TTC549 (cell line): Measurements from ENCODE around the gene PRKCSH.
"Not testable (repeated sequence)": the region's sequence is repeated elsewhere in the genome, so short reads cannot be mapped to it uniquely, and the experiment has no call there.

Experiments
- FAIRE-seq: peaks from 2 replicates; lab custom pipeline; 2012; peaks lifted over from hg19 to GRCh38; lab: Jason Lieb, UNC

PRKCSH gene

DNA sequence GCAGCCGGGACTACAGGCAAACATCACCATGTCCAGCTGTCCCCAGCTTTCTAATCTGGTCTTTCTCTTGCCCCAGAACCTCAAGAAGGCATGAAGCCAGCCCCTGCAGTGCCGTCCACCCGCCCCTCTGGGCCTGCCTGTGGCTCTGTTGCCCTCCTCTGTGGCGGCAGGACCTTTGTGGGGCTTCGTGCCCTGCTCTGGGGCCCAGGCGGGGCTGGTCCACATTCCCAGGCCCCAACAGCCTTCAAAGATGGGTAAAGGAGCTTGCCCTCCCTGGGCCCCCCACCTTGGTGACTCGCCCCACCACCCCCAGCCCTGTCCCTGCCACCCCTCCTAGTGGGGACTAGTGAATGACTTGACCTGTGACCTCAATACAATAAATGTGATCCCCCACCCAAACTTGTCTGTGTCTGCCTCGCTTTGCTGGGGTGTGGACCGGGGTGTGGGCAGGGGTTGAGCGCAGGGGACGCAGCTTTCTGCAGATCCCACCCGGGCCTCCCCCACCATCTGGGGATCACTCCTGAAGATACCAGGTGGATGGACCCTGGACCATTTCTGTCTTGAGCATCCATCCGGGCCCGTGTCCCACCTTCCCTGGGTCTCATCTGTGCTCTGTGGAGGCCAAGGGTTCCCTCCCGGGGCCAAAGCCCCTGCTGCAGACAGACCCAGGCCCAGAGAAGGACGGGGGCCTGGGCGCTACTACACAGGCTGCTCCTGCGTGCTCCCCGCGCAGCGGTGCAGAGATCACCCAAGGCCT is 15.3 kb downstream of the PRKCSH start:
- FAIRE-seq: no peak

DNA sequence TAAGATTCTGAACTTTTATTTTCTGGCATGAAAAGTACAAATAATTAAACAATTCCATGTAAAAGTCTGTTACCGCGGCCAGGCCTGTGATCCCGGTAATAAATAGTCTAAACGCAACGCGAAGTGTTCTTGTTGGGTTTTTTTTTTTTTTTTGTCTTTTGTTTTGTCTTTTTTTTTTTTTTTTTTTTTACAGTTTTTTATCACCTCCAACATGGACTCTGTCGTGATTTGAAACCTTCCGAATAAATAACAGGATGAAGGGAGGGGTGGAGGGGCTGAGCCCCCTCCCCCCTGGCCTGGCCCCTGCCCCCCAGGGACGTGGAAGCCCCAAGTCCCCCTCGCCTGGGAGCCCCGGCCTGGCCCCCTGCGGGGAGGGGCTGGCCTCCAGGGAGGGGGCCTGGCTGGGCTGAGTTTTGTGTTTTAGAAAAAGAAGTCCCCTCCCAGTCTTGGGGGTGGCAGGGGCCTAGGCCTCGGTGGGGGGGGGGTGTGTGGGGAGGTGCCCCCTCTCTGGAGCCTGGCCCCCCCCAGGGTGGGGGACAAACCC is 16.0 kb downstream of the PRKCSH start:
- FAIRE-seq: no peak

DNA sequence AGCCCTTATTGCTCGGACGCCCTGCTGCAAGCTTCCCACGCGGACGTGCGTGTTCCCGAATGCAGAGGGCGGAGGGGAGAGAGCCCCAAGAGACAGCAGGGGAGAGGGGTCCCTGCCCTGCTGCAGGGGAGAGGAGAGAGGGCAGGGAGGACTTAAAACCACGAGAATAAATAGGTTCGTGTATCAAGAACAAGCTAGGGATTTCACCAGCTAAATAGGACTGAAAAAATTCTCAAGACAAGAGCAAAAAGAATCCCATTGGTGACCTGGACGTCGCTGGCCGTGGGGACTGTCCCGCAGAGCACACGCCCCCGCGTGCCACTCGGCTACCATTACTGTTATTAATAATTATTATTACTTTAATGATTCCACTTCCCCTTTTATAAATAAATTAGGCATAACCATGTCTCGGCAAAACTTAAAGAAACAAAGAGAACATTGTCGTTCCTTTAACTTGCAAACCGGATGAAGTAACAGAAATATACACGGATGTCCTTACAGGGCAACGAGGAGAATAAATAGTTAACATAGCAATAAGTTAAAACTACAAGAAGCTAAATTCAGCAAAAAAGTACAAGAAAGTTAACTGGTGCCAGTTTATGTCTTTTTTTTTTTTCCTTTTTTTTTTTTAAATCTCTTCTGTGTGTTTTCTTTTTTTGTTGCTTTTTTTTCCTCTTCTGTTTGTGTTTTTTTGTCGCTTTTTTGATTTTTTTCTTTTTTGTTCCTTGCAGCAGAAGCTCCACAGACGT is 16.6 kb downstream of the PRKCSH start:
- peak; percentile 78 for FAIRE-seq

DNA sequence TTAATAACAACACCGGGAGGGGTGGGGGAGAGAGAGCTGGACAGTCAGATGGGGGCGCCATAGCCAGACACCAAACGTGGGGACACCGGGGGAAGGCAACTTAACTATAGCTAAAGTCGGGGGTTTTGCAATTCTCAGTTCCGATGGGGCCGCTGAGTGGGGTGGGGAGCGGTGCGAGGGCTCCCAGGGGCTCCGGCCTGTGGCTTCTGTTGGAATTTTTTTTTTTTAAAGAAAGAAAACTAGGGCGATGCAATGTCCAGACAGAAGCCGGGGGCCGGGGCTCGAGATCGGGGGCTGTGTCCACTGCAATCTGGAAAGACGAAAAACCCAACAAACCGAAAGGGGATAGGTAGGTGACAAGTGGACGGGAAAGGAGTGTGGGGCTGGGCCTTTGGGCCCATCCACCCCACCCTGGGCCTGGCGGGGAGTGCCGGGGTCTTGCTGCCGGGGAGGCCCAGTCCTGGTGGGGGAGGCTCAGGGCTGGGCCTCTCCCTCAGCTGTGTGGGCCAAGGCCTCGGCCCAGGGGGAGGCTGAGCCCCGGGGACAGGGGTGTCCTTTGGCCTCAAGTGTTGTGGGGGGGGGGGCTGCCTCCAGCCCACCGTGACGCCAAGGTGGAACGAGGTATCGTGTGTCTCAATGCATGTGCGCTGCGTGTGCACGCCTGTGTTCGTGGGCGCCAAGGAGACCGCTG is 17.3 kb downstream of the PRKCSH start:
- no peak for FAIRE-seq

DNA sequence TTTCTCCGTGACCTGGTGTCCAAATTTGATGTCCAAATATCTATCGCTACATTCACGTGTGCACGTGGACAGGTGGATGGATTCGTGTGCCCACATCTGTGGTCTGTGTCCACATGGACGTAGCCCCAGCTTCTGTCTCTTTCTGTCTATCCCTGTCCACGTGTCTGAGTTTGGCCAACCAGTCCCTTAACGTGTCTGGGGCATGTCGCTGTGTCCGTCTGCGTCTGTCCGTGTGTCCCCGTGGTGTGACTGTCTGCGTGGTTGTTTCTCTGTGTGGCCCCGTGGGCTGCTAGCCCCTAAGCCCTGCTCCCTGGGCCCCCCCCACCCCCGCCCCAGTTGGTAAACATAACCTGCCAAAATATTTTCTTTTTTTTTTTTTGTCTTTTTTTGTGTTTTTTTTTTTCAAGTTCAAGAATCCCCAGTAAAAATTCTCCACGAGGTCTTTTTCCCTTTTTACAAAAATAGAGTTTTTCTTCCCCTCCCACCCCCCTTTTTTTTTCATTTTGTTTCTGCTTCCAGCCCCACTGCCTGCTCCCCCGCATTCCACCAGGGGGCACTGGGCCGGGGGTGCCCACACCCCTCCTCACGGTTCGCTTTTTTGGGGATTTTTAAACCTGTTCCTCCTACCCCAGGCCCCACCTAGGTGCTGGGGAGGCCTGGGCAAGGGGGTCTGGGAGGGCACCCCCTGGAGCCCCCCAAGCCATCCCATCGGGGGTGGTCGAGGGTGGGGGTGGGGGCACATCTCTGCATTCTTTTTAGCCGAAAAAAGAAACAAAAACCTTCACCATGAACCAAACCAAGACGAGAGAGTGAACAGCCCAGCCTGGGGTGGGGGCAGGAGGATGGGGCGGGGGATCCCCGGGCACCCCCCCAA is 18.3 kb downstream of the PRKCSH start:
- FAIRE-seq: no peak

DNA sequence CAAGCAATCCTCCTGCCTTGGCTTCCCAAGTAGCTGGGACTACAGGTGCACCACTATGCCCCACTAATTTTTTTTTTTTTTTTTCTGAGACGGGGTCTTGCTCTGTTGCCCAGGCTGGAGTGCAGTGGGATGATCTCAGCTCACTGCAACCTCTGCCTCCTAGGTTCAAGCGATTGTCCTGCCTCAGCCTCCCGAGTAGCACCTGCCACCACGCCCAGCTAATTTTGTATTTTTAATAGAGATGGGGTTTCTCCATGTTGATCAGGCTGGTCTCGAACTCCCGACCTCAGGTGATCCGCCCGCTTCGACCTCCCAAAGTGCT is 19.8 kb downstream of the PRKCSH start:
- not testable (repeated sequence) for FAIRE-seq

DNA sequence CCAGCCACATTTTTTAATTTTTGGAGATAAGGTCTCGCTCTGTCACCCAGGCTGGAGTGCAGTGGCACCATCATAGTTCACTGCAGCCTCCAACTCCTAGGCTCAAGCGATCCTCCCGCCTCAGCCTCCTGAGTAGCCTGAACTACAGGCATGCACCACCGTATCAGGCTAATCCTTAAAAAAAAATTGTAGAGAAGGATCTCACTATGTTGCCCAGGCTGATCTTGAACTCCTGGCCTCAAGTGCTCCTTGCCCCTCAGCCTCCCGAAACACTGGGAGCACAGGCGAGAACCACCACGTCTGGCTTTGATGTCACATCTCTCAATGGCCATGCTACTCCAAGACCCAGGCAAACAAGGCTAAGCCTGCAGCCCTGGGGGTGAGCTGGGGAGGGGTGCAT is 21.2 kb downstream of the PRKCSH start:
- FAIRE-seq: no peak

DNA sequence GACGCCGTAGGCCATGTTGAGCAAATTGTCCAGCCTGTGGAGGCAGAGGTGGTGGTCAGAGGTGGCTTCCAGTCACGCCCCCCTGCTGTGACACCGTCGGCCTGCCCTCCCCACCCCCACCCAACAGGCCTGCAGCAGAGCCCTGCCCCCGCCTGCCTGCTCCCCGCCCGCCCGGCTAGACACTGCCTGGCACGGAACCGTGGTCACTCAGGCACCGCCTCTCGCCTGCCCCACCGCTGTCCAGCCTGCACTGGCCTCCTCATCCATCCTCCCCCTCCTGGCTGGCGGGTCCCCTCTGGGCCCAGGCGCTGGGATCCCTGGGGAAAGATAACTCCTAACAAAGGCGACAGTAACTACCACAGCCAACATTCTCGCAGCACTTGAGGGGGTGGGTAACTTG is 21.7 kb downstream of the PRKCSH start:
- no peak for FAIRE-seq

DNA sequence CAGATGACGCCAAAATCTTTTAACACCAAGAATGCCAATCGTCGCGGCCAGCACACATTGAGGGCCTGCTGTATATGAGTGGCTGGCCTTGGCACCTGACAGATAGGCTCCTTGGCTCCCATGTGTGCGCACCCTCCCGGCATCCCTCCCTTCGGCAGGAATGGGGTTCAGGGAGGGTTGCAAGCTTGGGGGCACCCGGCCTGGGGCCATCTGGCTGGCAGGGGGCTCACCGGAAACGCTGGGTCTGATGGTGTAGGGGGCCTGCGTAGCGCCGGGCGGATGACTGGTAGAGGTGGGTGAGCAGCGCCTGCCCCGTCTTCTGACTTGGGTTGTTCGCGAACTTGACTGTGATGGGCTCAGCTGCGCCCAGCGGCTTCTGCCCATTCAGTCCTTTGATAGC is 22.4 kb downstream of the PRKCSH start:
- FAIRE-seq: no peak

DNA sequence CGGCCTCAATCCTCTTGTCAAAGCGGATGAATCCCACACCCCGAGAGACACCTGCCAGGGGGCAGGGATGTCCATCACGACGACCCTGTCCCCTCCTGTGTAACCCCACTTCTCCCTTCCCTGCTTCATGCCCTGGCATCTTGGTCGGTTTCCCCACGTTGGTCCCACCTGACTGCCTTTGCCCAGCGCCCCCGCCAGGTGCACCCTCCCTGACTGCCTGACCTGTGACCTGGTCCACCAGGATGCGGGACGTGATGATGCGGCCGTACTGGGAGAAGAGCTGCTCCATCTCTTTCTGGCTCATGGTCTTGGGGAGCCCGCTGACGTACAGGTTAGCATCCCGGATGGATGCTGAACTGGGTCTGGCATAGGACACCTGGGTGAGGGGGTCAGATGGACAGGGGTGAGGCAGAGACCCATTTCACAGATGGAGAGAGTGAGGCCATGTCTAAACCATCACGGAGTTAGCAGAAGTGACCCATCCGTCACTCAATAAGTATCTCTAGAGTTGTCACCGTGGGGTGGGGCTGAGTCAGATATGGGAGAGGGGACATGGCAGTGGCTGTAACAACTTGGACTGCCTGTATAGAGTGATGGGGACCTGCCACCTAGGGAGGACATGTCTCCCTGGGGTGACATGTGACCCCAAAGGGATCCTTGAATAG is 22.9 kb downstream of the PRKCSH start:
- FAIRE-seq: no peak

DNA sequence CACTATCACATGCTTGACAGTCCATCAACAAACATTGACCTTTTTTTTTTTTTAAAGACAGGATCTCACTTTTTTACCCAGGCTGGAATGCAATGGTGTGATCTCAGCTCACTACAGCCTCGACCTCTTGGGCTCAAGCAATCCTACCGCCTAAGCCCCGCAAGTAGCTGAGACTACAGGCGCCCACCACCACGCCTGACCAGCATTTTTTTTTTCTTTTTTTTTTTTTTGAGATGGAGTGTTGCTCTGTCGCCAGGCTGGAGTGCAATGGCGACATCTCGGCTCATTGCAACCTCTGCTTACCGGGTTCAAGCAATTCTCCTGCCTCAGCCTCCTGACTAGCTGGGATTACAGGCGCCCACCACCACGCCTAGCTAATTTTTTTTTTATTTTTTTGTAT is 23.5 kb downstream of the PRKCSH start:
- not testable (repeated sequence) for FAIRE-seq

DNA sequence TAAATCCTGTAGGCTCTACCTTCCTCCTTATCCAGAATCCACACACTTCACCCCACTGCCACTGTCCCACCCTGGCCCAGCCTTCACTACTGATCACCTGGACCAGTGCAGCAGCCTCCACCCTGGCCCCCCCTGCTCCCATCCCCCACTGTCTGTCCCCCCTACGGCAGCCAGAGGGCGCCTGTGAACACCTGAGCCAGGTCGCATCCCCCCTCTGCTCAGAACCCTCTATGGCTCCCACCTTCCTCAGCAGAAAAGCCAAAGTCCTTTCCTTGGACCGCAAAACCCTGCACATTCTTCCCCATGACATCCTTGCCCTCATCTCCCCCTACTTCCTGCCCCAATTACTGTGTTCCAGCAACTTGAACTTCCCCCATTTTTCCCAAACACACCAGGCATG is 24.8 kb downstream of the PRKCSH start:
- FAIRE-seq: no peak

DNA sequence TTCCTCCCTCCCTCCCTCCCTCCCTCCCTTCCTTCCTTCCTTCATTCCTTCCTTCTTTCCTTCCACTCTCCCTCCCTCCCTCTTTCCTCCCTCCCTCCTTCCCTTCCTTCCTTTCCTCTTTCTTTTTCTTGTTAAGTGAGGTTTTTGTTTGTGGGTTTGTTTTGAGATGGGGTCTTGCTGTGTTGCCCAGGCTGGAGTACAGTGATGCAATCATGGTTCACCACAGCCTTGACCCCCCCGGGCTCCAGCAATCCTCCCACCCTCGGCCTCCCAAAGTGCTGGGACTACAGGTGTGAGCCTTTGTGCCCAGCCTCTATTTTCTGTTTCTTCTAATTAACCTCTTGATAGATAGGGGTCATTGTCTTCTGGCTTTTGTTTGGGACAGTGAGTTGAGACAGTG is 26.0 kb downstream of the PRKCSH start:
- no peak for FAIRE-seq

DNA sequence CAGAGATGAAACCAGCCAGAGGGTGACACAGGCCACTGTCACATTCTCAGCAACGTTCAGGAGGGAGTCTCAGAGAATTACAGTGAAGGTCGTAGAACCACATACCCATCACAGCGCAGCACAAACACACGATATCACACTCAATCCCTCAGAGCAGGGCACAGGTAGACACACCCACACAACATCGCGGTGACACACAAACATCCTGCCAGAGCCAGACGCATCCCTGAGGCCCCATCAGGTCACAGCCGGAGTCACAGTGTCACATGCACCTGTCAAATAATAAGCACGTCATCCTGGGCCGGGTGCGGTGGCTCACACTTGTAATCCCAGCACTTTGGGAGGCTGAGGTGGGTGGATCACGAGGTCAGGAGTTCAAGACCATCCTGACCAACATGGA is 28.0 kb downstream of the PRKCSH start:
- FAIRE-seq: no peak

DNA sequence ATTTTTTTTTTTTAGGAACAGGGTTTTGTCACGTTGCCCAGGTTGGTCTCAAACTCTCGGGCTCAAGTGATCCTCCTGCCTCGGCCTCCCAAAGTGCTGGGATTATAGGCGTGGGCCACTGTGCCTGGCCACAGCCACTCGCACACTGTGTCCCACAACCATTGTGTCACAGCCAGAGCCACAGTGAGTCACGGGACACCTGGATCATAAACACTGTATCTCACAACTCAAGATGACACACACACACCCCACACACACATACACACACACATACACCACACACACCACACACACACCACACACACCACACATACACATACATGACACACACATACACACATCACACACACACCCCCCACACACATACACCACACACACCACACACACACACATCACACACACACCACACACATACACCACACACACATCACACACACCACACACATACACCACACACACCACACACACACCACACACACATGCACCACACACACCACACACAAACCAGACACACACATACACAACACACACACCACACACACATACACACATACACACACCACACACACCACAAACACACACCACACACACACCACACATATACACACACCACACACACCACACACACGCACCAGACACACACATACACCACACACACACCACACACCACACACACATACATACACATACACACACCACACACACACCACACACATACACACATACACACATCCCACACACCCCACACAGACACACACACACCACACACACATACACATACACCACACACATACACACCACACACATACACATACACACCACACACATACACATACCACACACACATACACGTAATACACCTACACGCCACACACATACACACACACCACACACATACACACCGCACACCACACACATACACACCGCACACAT is 29.2 kb downstream of the PRKCSH start:
- FAIRE-seq: no peak

DNA sequence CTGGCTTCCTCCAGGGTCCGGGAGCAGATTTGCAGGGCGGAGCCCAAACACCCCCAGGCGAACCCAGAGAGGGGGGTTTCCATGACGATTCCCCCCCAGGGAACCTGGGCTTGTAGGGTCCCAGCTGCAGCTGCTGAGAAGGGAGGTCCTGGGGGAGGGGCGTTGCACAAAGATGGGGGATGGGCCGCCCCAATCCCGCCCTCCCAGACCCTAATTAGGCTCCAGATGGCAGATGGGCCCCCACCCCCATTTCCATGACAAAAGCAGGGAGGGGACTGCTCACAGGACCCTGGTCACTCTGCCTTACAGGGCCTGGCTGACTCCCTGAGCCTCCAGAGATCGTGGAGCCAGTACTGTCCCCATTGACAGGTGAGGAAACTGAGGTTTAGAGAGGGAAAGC is 30.2 kb downstream of the PRKCSH start:
- FAIRE-seq: no peak

DNA sequence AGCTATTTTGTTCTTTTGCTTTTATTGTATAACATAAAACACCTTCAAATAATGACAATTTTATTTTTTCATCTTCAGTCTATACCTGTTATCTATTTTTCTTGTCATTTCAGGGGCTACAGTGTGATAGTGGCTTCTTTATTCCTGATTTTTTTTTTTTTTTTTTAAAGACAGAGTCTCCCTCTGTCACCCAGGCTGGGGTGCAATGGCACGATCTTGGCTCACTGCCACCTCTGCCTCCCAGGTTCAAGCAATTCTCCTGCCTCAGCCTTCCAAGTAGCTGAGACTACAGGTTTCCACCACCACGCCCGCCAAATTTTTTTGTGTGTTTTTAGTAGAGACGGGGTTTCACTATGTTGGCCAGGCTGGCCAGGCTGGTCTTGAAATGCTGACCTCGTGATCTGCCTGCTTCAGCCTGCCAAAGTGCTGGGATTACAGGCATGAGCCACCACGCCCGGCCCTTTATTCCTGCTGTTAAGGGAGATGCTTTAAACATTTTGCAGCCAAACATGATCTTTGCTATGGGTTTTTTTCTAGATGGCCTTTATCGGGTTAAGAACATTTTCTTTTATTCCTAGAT is 32.9 kb downstream of the PRKCSH start:
- FAIRE-seq: not testable (repeated sequence)

DNA sequence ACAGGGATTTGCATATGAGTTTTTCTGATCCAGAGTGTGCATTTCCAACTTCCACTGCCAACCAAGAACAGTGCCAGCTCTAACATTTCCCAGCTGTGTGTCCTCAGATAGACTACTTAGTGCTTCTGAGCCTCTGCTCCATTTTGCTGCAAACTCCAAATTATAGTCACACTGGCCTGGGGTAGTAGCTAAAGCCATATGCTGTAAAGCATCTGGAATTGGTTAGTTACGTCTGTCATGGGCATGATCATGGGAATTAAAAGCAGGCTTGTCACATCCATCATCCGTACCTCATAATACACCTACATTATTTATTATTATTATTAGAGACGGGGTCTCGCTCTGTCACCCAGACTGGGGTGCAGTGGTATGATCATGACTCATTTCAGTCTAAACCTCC is 38.3 kb downstream of the PRKCSH start:
- no peak for FAIRE-seq

DNA sequence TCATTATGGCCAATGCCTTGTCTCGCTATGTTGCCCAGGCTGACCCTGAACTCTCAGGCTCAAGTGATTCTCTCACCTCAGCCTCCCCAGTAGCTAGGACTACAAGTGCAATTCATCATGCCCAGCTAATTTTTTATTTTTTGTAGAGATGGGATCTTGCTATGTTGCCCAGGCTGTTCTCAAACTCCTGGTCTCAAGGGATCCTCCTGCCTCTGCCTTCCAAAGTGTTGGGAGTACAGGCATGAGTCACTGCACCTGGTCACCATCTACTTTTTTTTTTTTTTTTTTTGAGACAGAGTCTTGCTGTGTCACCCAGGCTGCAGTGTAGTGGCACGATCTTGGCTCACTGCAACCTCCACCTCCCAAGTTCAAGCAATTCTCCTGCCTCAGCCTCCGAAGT is 39.9 kb downstream of the PRKCSH start:
- not testable (repeated sequence) for FAIRE-seq

DNA sequence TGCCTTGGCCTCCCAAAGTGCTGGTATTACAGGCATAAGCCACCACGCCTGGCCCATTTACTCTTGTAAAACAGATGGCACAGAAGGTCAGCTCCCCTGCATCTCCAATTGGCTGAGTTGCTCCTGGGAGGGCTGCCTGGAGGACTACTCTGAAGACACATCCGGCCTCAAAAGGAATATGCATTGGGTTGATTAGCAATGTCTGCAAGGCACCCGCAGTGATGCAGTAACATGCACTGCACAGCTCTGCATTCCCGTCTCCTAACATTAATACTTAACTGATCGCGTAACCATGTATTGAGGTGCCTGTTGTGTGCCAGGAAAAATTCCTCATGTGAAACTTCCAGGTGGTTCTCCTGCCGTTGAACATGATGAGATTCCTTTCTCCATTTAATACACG is 40.4 kb downstream of the PRKCSH start:
- no peak for FAIRE-seq
